DOHH2 (cell line): ENCODE data around the gene KIF3C.

Source experiments
- EZH2phosphoT487 ChIP-seq: fragments of 200-600 bp; sonication (generic); IDR thresholded peaks from 2 replicates; pipeline ENCODE4 v1.6.1; 2017; ENCODE audit warnings: borderline replicate concordance, mild to moderate bottlenecking, antibody characterized with exemption, low read length, moderate library complexity, mixed read lengths
- TF ChIP-seq, protein P1 (sequence below): fragments of 200-600 bp; sonication (generic); IDR thresholded peaks from one replicate; pipeline ENCODE4 v1.5.1; 2014; ENCODE audit warnings: antibody characterized with exemption, mild to moderate bottlenecking, low read depth, low read length; ENCODE audit not compliant: poor library complexity, severe bottlenecking

GRCh38 chr2:25936889-25937545 is 45.3 kb downstream of the KIF3C start:
- TF ChIP-seq, protein P1, sequence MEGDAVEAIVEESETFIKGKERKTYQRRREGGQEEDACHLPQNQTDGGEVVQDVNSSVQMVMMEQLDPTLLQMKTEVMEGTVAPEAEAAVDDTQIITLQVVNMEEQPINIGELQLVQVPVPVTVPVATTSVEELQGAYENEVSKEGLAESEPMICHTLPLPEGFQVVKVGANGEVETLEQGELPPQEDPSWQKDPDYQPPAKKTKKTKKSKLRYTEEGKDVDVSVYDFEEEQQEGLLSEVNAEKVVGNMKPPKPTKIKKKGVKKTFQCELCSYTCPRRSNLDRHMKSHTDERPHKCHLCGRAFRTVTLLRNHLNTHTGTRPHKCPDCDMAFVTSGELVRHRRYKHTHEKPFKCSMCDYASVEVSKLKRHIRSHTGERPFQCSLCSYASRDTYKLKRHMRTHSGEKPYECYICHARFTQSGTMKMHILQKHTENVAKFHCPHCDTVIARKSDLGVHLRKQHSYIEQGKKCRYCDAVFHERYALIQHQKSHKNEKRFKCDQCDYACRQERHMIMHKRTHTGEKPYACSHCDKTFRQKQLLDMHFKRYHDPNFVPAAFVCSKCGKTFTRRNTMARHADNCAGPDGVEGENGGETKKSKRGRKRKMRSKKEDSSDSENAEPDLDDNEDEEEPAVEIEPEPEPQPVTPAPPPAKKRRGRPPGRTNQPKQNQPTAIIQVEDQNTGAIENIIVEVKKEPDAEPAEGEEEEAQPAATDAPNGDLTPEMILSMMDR: no peak
- no peak for TF ChIP-seq EZH2phosphoT487
